Vagina (tissue), 2 donors: ENCODE results near the gene NUDCD2. TPM values are rescaled to one million over a fixed set of nuclear protein-coding genes. Genes with fewer than 3 reads are reported as not detected.

Source experiments
- DNase-seq, 2 donors: peaks; one replicate each; pipeline ENCODE4 v3.0.0-alpha.2; 2017; ENCODE audit errors: extremely low spot score in 2 of 2
- H3K27ac ChIP-seq: fragments of 200-600 bp; sonication (generic); one replicate; pipeline ENCODE4 v1.5.1; 2019
- H3K27me3 ChIP-seq: fragments of 200-600 bp; sonication (generic); one replicate; pipeline ENCODE4 v1.5.1; 2019
- H3K36me3 ChIP-seq, 2 donors: fragments of 200-600 bp; sonication (generic); one replicate each; pipeline ENCODE4 v1.5.1; 2017 to 2019
- H3K4me1 ChIP-seq: fragments of 200-600 bp; sonication (generic); one replicate; pipeline ENCODE4 v1.5.1; 2019
- H3K4me3 ChIP-seq, 2 donors: fragments of 200-600 bp; sonication (generic); 1 replicate in 1 of 2; 2 replicates in 1 of 2; pipeline ENCODE4 v1.5.1; 2016 to 2019
- H3K9me3 ChIP-seq: fragments of 200-600 bp; sonication (generic); one replicate; pipeline ENCODE4 v1.5.1; 2019
- POLR2A ChIP-seq, 2 donors: fragments of 450-650 bp; IDR thresholded peaks; one replicate each; pipeline ENCODE4 v1.6.1; 2017; ENCODE audit warnings: antibody characterized with exemption in 2 of 2, mild to moderate bottlenecking in 2 of 2, moderate library complexity in 2 of 2
- POLR2AphosphoS5 ChIP-seq, 2 donors: sonication (generic); formaldehyde crosslinking; IDR thresholded peaks; one replicate each; pipeline ENCODE4 v1.9.0; 2017; ENCODE audit warnings: antibody characterized with exemption in 2 of 2, mild to moderate bottlenecking in 2 of 2, low read depth in 1 of 2; ENCODE audit not compliant: insufficient read depth in 1 of 2
- intact Hi-C: fragments of 100-400 bp; cut with DNase I; formaldehyde crosslinking; loops from one replicate; pipeline ENCODE4 v1.15.1; 2023
- total RNA-seq: library from RNA; depleted of rRNA; stranded (reverse); fragments of >200 nt; gene quantifications from one replicate; pipeline ENCODE4 v1.2.3, GENCODE V29; 2016
- TF ChIP-seq, protein P1 (sequence below), 3 experiments: fragments of 450-650 bp in 2 of 3; fragments of 200-600 bp in 1 of 3; sonication (generic) in 1 of 3; IDR thresholded peaks; one replicate each; pipeline ENCODE4 v1.5.1; 2017 to 2019; ENCODE audit warnings: antibody characterized with exemption in 3 of 3, mild to moderate bottlenecking in 2 of 3, moderate library complexity in 2 of 3

Gene NUDCD2
- total RNA-seq, 1 donor from 2014 or later = 4.4 TPM

DNA sequence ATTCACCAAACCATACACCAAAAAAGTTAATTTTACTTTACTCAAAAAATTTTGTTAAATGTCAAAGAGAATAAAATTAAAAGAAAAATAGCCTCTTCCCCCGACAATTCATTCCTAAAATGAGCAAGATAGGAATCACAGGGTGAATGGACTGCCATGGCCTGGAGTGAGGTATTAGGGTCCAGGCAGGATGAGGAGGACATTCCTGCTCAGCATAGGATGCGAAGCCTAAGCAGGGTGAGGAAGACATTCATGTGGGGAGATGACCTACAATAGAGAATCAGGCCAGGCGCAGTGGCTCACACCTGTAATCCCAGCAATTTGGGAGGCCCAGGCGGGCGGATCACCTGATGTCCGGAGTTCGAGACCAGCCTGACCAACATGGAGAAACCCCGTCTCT is 8.4 kb downstream of the NUDCD2 start:
- H3K36me3 ChIP-seq = peaks cover 0 to 11% of the 10 kb centered on the region in 2 donors
- no peaks in the 10 kb centered on the region for H3K4me1 ChIP-seq
- intact Hi-C loops = loop anchor here (10.0 kb wide), 1 partner anchor 53 kb away; the partner anchor contains the start of gene MAT2B
- TF ChIP-seq POLR2A (IDR thresholded peaks at IDR 0.05) (no peak), POLR2AphosphoS5 (IDR thresholded peaks at IDR 0.05; ENCODE audit: insufficient read depth in 1 of 2, low read depth in 1 of 2) (no peak)
- TF ChIP-seq, protein P1, sequence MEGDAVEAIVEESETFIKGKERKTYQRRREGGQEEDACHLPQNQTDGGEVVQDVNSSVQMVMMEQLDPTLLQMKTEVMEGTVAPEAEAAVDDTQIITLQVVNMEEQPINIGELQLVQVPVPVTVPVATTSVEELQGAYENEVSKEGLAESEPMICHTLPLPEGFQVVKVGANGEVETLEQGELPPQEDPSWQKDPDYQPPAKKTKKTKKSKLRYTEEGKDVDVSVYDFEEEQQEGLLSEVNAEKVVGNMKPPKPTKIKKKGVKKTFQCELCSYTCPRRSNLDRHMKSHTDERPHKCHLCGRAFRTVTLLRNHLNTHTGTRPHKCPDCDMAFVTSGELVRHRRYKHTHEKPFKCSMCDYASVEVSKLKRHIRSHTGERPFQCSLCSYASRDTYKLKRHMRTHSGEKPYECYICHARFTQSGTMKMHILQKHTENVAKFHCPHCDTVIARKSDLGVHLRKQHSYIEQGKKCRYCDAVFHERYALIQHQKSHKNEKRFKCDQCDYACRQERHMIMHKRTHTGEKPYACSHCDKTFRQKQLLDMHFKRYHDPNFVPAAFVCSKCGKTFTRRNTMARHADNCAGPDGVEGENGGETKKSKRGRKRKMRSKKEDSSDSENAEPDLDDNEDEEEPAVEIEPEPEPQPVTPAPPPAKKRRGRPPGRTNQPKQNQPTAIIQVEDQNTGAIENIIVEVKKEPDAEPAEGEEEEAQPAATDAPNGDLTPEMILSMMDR (IDR thresholded peaks at IDR 0.05) = no peak
- no peaks in the 10 kb centered on the region for H3K9me3 ChIP-seq
- H3K27me3 ChIP-seq = no peaks in the 10 kb centered on the region
- no peak for DNase-seq
- no peak overlapping the region for H3K27ac ChIP-seq
- no peak overlapping the region for H3K4me3 ChIP-seq

DNA sequence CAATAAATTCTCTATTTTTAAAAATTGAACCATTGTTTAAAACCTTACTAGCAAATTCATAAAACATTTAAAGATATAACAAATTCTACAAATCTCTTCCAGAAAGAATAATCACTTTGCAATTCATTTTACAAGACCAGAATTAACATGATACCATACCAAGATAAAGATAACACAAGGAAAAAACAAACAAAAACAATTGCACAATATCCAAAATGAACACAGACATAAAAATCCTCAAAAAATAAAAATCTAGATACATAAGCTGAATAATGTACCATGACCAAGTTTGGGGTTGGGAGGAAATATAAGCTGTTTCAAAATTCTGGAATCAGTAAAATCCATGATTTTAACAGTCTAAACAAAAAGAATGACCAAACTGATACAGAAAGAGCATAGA is 11.4 kb downstream of the NUDCD2 start:
- peaks cover 0 to 38% of the 10 kb centered on the region in 2 donors for H3K36me3 ChIP-seq
- H3K27me3 ChIP-seq = no peaks in the 10 kb centered on the region
- no peak for DNase-seq
- TF ChIP-seq, protein P1 (IDR thresholded peaks at IDR 0.05) = no peak
- TF ChIP-seq POLR2A (IDR thresholded peaks at IDR 0.05) = no peak
- TF ChIP-seq POLR2AphosphoS5 (IDR thresholded peaks at IDR 0.05; ENCODE audit: insufficient read depth in 1 of 2, low read depth in 1 of 2) = no peak
- no peaks in the 10 kb centered on the region for H3K4me1 ChIP-seq
- H3K27ac ChIP-seq = no peak overlapping the region
- intact Hi-C loops = no loop called here
- H3K4me3 ChIP-seq = no peak overlapping the region
- H3K9me3 ChIP-seq = no peaks in the 10 kb centered on the region

DNA sequence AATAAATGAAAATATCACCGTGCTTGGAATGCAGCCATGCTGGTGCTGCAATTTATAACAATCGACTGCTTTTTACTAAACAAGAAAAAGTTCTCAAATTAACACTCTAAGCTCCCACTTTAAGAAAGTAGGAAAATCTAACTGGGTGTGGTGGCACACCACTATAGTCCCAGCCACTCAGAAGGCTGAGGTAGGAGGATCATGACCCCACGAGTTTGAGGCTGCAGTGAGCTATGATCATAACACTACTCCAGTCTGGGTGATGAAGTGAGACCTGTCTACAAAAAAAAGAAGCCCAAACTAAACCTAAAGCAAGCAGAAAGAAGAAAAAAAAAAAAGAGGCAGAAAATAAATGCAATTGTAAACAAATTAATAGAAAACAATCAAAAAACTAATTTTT is 12.0 kb downstream of the NUDCD2 start:
- no peak for DNase-seq
- TF ChIP-seq POLR2A (IDR thresholded peaks at IDR 0.05) (no peak), POLR2AphosphoS5 (IDR thresholded peaks at IDR 0.05; ENCODE audit: insufficient read depth in 1 of 2, low read depth in 1 of 2) (no peak)
- TF ChIP-seq, protein P1 (IDR thresholded peaks at IDR 0.05) = no peak
- H3K4me1 ChIP-seq = no peaks in the 10 kb centered on the region
- H3K9me3 ChIP-seq = no peaks in the 10 kb centered on the region
- peaks cover 0 to 43% of the 10 kb centered on the region in 2 donors for H3K36me3 ChIP-seq
- intact Hi-C loops = no loop called here
- no peak overlapping the region for H3K4me3 ChIP-seq
- H3K27ac ChIP-seq = no peak overlapping the region
- no peaks in the 10 kb centered on the region for H3K27me3 ChIP-seq

DNA sequence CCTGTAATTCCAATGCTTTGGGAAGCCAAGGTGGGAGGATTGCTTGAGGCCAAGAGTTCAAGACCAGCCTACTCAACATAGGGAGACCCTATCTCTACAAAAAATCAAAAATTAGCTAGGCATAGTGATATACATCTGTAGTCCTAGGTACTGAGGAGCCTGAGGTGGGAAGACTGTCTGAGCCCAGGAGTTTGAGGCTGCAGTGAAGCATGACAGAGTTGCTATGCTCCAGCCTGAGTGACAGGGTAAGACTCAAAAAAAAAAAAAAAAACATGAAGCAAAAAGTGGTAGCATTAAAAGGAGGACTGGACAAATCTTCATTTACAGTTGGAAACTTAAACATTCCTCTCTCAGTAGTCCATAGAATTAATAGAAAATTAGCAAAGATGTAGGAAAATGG is 12.7 kb downstream of the NUDCD2 start:
- no peak for DNase-seq
- TF ChIP-seq POLR2AphosphoS5 (IDR thresholded peaks at IDR 0.05; ENCODE audit: insufficient read depth in 1 of 2, low read depth in 1 of 2) = no peak
- TF ChIP-seq POLR2A (IDR thresholded peaks at IDR 0.05) = no peak
- TF ChIP-seq, protein P1 (IDR thresholded peaks at IDR 0.05) = no peak
- intact Hi-C loops = no loop called here
- Histone ChIP-seq H3K27me3 (no peaks in the 10 kb centered on the region), H3K4me3 (no peak overlapping the region), H3K9me3 (no peaks in the 10 kb centered on the region), H3K27ac (no peak overlapping the region), H3K36me3 (peaks cover 0 to 49% of the 10 kb centered on the region in 2 donors), H3K4me1 (no peaks in the 10 kb centered on the region)

DNA sequence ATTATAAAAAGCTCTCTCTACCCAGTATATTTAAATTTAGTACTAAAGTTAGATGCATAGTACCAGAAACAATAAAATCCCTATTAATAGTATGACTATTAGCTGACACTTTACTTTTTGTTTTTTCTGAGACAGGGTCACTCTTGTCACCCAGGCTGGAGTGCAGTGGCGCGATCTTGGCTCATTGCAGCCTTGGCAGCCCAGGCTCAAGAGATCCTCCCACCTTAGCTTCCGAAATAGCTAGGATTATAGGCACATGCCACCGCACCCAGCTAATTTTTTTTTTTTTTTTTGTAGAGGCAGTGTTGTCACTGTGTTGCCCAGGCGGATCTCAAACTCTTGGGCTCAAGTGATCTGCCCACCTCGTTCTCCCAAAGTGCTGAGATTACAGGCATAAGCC is 14.6 kb downstream of the NUDCD2 start:
- peaks cover 0 to 63% of the 10 kb centered on the region in 2 donors for H3K36me3 ChIP-seq
- intact Hi-C loops = no loop called here
- TF ChIP-seq, protein P1 (IDR thresholded peaks at IDR 0.05) = no peak
- TF ChIP-seq POLR2AphosphoS5 (IDR thresholded peaks at IDR 0.05; ENCODE audit: insufficient read depth in 1 of 2, low read depth in 1 of 2) = no peak
- TF ChIP-seq POLR2A (IDR thresholded peaks at IDR 0.05) = no peak
- peaks cover 11% of the 10 kb centered on the region for H3K4me1 ChIP-seq
- no peaks in the 10 kb centered on the region for H3K27me3 ChIP-seq
- H3K27ac ChIP-seq = no peak overlapping the region
- no peak overlapping the region for H3K4me3 ChIP-seq
- no peaks in the 10 kb centered on the region for H3K9me3 ChIP-seq
- no peak for DNase-seq
